ENCODE results near the gene CCDC197.

The CCDC197 gene

DNA sequence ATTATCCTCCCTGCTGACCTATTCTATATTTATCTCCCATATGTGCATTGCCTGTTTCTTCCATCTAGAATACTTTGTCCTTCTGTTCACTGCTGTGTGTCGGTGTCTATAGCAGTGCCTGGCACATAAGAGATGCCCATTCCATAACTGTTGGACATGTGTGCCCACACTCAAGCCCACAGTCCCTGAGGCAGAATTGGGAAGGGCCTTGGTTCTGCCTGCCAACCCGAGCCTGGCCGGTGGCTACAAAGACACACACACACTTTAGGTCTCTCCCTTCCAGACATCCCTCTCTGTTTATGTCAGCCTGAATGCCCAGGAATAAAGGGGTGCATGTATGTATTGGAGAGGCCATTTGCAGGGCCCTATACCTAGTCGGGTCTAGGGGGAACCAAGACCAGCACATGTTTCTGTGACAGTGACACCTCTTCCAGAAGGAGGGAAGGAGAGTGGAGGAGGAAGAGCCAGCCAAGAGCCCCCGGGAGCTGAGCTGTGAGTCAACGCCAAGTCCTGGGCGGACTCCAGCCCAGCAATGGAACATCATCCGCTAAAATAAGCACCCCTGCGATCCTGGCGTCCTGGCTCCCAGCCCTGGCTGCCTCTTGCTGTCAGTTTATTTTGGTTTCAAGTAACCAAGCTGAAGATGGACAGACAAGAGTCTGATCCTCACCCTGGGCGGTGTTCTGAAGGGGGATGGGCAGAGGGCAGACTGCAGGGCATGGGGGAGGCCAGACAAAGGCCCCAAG is 16.5 kb upstream of the CCDC197 start:
- no peak for DNase-seq

DNA sequence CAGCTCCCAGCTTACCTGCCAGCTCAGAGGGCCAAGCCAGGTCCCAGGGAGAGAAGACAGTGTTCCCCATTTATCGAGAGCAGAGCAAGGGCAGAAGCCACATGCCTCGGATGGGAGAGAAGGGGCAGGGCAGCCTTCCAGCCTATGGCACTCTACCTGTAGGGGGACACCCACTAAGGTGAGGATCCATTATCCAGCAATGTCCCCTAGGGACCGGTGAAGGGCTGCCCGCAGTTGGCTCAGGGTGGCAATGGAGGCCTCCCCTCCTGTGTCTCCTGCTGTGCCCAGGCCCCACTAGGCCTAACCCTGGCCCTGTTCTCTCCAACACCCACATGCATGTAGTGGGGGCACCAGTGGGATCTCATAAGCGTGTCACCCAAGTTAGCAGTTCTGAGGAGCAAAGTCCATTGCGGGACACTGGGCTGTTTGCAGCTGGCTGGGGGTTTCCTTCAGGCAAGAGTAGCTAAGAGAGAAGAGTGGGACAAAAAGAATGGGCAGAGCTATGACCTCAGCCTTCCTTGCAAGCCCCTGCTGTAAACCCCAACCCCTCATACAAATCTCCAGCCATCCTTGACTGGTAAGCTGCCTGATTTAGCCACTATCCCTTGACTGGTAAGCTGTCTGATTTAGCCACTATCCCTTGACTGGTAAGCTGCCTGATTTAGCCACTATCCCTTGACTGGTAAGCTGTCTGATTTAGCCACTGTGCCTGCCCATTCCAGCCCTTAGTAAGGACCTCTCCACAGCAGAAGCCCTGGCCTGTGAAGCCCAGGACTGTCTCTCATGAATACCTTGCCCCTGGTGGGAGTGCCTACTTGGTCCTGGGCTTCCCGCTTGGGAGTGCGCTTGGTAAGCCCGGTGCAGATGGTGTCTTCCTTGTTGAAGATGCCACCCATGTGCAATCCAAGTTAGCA is 15.5 kb upstream of the CCDC197 start:
- no peak for DNase-seq

DNA sequence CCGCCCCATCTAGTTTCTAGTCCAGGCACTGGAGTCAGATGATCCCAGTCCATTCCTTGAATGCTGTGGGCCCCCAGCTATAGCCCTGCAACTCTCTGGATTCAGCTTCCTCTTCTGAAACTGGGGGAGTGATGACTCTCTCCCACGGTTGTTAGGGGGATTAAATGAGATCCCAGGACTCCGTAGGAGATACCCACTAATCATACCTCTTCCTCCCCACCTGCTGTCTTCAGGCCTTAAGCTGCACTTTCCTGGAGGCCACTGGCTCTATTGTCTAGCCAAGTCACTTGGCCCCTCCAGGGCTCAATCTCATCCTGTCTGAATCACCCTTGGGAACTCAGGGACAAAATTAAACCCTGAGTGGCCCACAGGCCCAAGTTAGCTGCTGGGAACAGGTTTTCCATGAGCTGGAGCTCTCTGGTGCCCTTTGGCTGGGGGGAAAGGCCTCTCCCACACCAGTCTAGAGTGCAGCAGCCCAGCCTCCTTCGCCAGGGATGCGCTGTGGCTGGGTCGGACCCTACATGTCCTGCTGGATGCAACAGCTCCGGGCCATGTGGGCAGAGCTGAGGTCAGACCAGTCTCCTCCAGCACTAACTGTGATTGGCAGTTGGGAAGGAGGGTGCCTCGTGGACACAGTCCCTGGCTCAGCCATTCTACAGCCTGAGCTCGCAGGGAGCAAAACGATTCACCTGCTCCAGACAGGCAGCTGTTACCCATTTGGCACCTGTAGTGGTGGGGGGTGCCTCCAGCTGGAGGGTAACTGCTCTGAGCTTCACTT is 14.7 kb upstream of the CCDC197 start:
- DNase-seq = no peak

DNA sequence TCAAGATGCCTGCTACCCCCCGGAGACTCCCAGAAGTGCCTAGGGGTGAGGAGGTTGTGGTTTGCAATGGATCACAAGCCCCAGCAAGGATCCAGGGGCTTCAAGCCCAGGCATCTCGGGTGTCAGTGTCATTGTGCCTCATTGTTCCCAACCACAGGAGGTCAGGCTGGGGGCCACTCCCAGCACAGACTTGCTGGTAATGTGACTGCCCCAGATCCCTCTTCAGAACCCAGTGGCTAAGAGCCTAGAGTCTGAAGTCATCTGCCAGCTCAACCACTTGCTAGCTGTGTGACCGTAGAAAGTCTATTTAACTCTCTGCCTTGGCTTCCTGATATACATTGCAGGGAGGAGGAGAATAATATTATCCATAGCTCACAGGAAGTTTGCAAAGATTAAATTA is 13.0 kb upstream of the CCDC197 start:
- DNase-seq = no peak

DNA sequence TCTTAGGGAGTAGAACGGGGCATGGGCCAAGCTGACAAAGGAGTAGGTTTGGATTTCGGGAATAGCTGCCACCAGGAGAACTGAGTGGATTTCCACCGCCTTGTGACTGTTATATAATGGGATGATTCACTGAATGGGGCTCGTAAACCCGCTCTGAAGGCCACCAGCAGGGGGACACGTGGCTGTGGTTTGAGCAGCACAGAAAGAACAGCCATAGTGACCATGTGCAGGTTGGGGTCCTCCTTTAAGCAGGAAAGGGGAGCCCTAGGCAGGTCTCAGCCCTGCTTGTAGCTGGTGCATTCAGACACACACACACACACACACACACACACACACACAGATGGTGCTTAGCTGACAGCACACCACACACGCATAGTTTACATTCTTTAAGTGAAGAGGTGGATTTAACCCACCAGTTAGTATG is 12.1 kb upstream of the CCDC197 start:
- DNase-seq = no peak

DNA sequence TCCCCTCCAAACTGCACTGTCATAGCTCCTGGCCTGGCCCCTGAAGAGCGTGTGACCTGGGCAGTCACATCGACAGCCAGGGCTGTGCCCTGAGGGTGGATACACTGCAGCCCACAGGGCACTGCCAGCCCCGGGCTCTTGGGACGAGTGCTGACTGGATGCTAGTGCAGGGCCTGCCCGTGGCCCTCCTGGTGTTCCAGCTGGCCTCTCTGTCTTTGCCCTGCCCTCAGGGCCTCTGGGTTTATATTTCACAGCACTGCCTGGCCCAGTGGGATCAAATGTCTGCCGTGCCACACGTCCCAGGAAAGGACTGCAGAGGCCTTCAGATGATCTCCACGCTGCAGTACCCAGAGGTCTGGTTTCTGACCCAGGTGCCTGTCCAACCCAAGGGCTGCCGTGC is 10.1 kb upstream of the CCDC197 start:
- DNase-seq = no peak

DNA sequence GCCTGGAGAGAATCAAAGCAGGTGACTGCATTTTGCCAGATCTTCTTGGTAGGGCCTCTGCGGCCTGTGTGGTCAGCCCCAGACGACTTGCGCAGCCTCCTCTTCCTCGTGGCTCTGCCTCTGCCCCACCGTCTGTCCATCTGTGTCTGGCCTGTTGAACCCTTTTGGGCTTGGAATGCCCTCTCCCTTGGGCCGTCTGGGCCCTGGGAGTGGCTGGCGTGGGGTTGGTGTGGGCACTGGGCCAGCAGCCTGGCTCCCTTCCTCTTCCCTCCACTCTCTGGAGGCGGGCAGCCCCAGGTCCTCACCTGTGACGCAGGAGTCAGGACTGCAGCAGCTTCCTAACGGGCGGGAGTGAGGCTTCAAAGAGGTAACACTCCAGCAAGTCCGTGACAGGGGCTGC is 9.7 kb upstream of the CCDC197 start:
- DNase-seq = no peak

DNA sequence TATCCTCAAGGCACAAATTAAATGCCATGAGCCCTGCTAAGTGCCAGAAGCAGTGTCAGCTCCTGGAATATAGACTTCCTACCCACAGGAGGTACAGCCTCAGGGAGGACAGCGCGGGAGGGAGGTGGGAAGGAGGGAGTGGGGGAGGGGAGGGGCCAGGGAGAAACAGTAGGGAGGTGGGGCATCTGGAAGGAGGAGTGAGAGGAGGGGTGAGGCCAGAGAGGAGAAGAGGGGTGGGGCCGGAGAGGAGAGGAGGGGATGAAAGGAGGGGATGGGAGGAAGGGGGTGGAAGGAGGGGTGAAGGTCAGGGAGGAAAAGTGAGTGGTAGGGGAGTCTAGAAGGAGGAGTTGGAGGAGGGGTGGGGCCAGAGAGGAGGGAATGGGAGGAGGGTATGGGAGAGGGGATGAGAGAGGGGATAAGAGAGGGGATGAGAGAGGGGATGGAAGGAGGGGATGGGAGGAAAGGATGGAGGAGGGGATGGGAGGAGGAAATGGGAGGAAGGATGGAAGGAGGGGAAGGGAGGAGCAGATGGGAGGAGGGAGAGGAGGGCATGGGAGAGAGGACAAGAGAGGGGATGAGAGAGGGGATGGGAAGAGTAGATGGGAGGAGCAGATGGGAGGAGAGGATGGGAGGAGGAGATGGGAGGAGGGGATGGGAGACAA is 9.2 kb upstream of the CCDC197 start:
- no peak for DNase-seq

DNA sequence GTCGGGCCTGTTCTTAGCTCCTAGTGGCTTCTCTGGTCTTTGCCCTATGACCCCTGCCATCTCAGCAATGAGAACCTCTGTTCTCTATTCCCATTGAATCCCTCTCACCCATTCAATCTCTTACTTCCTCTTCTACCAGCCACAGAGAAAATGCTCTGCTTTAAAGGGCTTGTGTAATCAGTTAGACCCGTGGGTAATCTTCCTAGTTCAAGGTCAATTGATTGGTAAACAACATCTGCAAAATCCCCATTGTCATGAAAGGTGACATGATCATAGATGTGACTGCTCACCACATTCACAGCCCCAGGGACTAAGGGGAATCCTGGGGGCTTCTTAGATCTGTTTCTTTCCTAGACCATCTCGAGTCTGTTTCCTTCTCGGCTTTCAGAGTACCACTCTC is 7.2 kb upstream of the CCDC197 start:
- no peak for DNase-seq

DNA sequence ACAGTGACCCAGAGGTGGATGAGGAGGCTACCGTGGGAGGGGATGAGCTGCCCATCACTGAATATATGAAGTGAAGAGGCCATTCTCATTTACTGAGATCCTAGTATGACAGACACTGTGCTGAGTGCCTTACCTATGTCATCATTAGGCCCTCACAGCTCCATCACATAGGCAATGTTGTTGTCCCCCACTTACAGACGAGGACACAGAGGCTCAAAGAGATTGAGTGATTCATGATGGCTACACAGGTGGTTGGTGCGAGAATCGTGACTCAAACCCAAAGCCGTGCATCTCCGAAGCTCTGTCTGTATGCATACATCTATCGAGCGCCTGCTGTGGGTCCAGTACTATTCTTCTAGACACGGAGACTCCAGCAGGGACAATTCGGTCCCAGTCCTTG is 5.9 kb upstream of the CCDC197 start:
- no peak for DNase-seq

DNA sequence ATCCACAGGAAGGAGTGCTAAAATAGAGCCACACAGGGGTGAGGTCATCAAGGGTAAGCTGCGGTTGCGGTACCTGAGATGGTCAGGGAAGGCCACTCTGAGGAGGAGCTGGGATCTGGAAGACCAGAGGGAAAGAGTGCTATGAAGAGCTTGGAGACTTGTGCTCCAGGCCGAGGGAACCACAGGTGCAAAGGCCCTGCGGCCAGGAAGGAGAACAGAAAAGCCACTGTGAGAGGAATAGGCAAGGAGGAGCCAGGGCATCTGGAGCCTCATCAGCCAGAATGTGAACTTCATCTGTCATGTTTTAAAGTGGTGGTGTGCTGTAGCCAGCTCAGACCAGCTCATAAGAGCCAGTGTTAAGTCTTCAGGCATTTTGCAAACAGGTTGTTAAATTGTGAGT is 5.5 kb upstream of the CCDC197 start:
- DNase-seq = no peak

DNA sequence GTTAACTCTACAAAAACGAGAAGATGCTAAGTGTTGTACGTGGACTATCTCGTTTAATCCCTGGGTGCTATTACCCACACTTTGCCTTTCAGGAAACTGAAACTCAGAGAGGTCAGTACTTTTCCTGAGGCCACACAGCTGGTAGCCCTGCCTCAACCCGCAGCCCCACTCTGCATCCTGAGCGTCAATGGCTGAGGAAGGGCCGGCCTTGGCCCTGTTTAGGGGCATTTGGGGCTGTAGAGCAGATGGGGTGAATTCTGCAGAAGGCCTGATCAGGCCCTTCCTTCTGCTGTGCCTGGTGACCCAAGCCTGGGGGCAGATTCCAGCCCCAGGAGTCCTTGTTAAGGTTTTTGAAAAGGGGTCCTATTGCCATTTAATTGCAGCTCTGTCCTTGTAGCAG is 3.7 kb upstream of the CCDC197 start:
- DNase-seq = no peak

DNA sequence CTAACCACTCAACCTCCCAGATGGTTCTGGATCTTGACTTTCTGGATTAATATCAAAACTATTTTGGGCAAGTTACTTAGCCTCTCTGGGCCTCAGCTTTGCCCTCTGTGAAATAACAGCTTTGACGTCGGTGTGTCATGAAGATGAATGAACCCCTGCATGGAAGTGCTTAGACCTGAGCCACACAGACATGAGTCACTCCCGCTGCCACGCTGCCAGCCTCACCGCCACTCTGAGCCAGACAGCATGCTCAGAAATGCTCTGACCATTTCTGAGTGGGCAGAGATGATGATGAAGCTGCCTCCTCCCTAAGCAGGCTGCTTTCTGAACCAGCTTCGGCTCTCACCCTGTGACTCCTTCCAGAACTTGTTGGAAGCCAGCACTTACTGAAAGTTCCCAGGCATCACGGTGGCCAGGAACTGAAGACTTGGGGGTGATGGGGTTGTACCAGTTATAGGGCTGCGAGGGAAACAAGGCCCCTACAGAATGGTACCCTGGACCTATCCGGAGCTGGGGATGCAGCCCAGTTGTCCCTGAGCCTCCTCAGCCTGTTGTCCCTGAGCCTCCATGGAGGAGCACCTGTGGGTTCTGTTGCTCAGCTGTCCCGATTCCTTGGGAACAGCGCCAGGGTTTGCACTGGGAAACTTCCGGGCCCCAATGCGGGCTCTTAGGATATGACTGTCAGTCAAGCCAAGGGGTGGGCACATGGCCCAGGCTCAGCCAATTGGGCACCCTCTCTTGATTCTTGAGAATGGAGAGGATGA is 2.0 kb upstream of the CCDC197 start:
- peak in 1 of 2 experiments; percentile 44 for DNase-seq

DNA sequence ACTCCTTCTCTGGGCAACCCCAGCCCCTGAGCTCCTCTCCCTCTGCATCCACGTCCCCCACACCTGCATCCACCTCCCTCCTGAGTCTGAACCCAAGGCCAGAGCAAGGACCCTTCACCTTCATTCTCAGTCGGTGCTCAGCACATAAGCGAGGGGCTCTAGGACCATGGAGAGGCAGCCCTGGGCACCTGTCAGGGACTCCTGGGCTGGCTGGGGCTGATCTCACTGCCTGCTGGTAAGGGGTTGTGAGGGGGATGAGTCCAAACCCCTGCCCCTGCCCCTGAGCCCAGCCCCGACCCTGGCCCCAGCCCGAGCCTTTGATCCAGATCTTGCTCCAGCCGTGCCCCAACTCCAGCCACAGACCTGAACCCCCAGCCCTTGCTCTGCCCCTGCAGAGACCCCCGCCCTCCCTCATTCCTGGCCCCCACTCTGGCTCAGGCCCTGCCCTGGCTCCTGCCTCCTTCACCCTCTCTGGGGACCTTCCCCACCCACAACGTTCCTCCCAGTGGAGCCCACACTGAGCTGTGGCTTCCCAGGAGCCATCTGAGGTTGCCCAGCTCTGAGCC is 888 bp upstream of the CCDC197 start:
- DNase-seq = no peak

DNA sequence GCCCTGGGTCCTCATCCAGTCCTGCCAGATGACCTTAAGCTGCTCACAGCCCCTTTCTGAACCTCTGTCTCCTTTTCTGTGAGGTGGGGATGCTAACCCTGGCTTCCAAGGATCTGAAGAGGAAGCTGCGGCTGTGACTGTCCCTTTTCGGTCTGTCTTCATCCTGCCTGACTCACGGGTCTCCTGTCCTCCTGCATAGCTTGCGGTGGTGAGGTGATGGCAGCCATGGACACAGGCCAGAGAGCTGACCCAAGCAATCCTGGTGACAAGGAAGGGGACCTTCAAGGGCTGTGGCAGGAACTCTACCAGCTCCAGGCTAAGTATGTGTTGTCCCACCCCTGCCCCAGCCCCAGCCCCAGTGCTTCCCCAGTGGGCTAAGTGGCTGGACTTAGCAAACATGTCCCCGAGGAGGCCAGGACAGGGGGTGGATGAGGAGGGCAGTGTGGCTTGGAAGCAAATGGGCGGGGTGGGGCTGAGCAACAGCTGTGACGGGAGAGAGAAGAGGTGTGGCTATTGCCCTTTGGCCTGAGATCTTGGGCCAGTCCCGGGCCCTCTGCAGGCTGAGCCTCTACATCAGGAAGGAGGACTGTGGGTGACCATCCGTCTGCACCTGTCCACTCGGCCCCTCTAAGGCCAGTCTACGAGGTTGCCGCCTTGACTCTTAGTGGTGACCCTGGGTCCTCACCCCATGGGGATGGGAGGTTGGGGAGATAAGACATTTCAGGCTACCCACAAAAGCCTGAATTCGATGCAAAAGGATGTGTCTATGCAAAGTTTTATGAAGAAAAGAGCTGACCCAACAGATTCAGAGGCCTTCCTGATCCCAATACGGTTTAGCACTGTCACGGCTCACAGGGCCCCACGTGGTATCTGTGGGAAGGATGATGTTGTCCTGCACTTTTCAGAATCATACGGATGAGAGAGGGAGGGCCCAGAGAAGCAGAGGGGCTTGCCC is 1.1 kb downstream of the CCDC197 start:
- DNase-seq = no peak

DNA sequence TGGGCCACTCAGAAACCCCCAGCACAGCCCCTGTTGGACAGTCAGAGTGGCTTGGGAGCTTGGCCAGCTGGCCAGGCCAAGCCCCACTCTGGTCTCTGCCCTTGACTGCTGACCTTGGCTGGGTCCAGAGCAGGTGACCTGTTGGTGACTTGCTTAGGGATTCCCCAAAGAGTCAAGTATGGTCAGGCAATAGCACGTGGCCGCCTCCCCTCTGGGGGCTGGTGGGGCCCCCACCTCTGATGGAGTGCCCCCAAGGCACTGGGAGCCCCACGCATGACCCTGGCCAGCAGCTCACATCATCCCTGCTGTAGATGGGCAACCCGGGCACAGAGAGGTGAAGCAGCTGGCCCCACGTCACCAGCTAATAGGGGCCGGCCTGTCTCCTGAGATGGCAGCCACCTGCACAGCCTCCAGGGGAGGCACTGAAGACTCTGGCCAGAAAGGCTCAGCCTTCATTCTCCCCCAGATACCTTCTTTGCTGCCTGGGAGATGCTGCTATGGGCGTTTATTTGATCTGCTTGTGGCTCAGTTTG is 1.8 kb downstream of the CCDC197 start:
- no peak for DNase-seq

DNA sequence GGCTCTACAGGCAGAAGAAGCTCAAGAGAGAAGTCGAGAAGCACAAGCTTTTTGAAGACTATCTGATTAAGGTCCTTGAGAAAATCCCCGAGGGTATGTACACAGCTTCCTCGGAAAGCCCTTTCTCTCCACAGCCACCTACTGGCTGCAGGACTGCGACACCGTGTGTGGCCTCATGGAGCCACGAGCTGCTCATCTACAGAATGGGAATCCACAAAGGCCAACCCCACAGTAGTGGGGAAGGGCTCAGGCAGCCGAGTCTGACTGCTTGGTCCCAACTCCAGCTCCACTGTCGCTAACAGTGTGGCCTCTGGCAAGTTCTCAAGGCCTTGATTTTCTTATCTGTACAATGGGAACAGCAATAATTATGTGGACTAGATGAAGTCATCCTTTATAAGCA is 2.5 kb downstream of the CCDC197 start:
- no peak for DNase-seq

DNA sequence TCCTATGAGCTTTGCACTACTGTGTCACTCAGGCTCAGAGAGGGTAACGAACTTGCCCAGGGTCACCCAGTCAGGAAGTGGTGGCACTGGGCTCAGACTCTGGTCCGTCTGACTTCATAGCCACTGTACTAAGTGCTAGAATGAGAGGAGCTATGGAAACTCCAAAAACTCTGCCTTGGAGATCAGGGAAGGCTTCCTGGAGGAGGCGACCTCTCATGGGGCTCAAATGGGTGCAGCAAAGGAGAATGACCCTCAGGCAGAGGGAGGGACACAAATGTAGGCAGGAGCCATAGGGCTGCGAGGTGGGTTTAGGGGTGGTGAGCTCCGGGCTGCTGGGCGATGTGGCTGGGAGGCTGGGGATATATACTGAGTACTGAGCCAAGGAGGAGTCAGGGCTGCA is 3.2 kb downstream of the CCDC197 start:
- DNase-seq = no peak

DNA sequence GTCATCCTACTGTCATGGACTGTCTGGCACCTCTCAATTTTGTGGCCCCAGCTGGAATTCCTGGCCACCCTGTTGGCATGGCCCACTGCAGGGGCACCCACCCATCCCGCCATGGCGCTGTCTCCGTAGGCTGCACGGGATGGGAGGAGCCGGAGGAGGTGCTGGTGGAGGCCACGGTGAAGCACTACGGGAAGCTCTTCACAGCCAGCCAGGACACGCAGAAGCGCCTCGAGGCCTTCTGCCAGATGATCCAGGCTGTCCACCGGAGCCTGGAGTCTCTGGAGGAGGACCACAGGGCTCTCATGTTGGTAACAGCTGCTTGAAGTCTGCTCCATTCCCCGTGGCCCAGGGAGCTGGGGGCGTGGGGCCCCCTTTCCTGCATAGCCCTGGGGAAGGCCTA is 3.9 kb downstream of the CCDC197 start:
- DNase-seq = no peak
